HG03045 (cell line): ENCODE results near the gene TMEM184A.

ENCODE experiments used
- ATAC-seq: cut with Tn5 transposase; IDR thresholded peaks from one replicate; pipeline ENCODE4 v1.9.1; 2021; ENCODE audit warnings: mild to moderate bottlenecking, moderate library complexity; ENCODE audit not compliant: unreplicated experiment

Gene TMEM184A

DNA sequence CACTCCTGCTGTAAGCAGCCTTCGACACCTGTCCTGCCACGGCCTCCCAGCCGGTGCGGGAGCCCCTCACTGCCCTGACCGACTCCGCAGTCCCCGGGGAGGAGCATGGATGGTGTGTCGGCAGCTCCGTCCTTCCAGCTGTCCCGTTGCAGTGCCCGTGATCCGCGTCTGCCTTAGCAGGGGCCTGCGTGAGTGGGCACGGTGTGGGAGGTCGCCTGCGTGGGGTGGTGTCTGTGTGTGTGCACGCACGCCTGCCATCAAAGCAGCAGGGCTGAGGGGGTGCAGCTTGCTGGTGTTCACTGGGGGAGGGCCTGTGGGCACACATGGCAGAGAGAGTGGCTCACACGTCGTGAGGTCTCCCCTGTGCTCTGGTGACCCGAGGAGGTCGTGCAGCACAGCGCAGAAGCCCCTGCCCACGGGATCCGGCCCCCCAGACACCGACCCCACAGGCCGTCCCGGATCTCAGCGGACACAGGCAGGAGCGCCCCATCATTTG, 15.2 kb downstream of the TMEM184A start:
- no peak for ATAC-seq

DNA sequence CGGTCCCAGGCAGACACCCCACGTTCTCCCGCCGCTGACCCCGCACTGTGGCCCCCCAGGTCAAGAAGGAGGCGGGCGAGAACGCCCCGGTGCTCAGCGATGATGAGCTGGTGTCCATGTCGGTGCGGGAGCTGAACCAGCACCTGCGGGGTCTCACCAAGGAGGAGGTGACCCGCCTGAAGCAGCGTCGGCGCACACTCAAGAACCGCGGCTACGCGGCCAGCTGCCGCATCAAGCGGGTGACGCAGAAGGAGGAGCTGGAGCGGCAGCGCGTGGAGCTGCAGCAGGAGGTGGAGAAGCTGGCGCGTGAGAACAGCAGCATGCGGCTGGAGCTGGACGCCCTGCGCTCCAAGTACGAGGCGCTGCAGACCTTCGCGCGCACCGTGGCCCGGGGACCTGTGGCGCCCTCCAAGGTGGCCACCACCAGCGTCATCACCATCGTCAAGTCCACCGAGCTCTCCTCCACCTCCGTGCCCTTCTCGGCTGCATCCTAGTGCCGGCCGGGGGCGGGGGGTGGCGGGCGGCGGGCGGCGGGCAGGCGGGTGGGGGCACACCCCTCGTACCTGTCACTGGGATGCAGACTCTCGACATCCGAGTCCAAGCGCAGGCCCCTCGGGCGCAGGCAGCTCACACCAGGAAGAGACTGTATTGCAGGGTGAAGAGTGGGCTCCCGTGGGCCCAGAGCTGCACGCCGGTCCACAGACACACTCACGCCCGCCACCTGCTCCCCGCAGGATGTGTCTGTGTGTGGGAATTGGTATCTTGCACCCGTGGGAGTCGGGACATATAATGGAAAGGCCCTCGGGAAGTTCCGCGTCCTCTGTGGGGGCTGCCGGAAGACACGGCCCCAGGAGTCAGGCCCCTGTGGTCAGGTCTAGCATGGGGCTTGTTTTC, 15.9 kb downstream of the TMEM184A start:
- ATAC-seq, result no peak

DNA sequence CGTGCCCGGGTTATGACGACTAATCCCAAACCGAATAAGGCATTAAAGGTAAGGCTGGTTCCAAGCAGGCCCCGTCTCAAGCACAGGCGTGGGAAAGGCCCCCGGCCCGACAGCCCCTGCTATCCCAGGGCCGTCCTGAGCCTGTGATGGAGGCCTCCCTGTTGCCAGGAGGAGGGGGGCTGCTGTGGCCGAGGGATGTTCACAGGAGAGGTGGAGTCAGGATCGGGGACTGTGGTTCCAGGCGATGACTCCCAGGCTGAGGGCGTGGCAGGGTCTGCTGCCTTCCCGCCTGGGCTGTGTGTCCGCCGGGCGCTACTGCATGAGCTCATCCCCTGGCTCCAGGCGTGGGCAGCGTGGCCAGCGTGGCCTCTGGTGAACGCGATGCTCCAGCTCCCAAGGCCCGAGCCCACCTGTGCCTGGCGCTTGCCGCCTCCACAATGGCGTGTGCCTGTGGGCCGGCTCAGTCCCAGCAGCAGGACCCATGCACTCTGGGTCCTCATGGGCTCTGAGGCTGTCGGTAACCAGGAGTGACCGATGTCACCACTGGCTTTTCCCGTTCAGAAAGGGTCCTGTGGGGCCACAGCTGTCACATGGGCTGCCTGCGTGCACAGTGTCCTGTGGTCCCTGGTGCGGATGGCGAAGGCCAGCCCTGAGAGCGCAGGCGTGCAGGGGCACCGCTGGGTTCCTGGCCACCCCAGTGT, 16.7 kb downstream of the TMEM184A start:
- no peak for ATAC-seq

DNA sequence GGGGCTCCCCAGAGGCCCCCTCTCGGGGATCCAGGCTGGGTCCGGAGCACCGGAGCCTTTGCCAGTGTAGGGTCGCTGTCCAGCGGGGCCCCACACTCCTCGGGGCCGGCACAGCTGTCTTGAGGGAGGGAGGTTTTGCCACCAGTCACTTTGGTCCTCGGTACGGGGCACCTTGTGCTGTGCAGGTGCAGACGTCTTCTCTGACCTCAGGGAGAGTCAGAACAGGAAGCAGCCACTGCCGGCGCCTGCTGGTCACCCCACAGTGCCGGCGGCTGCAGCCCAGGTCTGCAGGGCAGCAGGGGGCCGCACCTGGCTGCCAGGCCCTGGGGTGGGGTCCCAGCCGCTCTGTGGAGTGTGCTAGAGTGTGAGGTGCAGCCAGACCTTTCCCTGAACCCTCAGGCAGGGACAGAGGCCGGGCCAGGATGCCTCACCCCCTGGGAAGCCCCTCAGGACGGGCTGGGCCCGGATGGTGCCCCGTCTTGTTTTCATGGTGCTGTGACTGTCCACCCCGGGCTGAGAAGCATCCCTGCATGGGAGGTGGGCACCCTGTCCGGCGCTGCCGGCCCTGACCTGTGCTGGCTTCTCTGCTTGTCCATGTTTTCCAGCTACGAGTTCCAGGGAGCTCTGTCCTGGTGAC, 17.3 kb downstream of the TMEM184A start:
- no peak for ATAC-seq

DNA sequence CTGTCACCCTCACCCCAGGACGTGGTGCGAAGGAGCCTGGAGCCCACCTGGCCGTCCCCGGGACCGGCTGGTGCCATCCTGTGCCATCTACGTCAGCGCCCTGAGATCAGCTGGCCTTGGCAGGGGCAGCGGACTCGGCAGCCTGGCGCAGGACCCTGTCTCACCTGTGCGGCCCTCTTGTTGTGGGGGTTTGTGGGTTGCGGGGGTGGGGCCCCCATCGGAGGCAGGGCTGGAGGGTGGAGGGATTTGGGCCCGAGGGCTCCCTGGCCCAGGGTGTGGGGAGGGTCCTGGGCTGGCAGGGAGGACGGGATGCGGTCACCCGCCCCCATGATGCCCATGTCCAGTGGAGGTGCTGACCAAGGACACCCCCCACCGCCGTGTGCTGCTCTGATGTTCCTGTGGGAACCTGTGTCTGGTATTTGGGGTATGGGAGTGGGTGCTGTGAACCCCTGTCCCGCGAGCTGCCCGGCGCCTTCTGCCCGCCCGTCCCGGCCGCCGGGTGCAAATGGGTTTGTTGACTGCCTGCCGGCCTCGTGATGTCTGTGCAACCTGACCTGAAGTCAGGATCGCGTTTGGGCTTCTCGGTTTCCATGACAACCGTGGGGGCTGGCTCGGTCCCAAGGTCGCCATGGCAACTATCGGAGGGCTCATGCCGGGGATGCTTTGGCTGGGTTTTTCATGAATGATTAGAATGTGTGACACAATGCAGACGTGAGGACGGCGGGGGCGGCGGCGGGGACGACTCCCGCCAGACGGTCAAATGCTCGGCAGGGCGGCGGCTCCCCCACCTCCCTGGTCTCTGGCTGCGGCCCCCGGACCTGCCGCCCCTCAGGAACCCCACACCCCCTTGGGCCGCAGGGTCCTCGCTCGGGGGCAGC, 18.2 kb downstream of the TMEM184A start:
- no peak for ATAC-seq

DNA sequence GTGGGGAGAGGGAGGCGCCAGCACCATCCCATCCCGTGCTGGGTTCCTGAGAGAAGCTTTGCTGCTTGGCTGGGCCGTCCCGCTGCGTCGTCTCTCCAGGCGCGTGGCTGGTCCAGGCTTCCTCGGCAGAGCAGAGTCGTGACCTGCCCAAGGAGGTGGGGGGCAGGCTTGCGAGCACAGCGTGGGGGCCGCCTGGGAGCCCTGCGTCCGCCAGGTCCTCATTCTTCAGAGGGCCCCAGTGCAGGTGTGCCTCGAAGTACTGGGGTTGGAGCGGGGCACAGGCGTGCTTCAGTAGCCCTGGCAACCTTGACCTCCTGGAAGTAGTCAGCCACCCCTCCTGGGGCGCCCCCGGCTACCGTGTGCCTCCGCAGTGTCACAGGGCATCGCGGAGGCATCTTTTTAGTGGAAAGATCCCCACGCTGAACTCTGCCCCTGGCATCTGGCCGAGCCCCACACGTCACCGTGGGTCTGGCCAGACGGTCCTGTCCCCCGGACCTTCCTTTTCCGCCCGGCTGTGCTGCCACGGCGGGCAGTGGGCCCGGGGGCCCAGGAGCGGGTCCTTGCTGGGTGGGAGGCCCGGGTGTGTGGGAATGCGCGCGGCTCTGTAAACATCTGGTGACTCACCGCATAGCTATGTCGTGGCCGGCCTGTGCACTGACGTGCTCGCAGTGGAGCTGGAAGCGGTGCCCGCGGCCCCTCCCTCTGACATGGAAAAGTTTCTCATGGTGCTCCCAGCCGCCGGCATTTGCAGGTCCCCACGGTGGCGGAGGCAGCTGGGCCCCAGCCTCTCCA, 19.1 kb downstream of the TMEM184A start:
- ATAC-seq, result no peak

DNA sequence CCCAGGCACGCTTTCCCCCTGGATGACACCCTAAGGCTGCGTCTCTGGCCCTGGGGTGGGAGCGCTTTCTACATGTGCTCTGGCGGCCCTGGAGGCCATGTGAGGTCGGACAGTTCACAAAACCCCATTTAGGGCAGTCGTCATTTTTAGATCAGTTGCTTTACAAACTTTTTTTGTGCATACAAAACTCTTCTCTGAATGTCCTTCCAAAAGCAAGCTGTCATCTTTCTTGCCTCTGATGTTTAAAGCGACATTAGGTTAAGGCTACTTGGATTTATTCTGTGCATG, 19.6 kb downstream of the TMEM184A start:
- ATAC-seq, result no peak

DNA sequence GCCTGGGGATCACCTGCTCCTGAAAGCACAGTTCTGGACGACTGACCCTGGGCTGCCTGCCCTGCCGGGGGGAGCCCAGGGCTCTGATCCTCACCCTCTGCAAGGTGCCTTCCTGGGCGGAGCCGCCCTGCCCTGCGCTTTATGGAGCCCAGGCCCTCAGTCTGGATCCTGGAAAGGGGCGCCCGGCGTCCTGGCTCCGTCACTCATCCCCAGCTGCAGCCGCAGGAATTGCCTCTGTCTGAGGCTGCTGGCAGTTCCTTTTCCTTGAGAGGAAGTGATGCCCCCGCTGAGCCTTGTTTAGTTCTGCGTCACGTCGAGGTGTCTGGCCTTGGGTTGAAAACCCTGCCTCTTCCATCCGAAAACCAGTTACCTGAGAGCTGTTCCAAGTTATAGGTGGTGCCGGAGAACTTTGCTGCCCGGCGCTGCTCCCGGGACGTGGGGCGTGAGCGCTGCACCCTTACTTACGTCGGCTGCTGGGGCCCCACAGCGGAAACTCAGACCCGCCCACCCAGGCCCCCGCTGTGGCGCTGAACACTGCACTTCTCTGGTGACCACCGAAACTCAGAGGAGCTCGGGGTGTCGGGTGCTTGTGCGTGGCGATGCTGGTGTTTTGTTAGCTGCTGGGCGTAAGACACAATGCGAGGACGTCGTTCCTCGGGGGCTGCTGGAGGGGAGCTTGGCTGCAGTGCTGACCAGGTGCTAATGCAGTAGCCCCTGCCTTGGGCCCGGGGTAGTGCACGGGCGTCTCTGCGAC, 20.1 kb downstream of the TMEM184A start:
- no peak for ATAC-seq

DNA sequence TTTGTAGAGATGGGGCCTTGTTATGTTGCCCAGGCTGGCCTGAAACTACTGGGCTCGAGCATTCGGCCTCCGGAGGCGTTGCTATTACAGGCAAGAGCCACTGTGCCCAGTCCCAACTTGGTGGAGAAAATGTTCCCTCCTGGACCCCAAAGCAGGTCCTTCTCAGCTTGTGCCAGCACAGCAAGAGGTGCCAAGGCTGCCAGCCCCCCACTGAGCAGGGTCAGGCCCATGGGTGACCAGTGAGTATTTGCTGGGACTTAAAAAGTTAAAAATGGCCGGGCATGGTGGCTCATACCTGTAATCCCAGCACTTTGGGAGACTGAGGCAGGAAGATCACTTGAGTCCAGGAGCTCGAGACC, 20.9 kb downstream of the TMEM184A start:
- no peak for ATAC-seq

DNA sequence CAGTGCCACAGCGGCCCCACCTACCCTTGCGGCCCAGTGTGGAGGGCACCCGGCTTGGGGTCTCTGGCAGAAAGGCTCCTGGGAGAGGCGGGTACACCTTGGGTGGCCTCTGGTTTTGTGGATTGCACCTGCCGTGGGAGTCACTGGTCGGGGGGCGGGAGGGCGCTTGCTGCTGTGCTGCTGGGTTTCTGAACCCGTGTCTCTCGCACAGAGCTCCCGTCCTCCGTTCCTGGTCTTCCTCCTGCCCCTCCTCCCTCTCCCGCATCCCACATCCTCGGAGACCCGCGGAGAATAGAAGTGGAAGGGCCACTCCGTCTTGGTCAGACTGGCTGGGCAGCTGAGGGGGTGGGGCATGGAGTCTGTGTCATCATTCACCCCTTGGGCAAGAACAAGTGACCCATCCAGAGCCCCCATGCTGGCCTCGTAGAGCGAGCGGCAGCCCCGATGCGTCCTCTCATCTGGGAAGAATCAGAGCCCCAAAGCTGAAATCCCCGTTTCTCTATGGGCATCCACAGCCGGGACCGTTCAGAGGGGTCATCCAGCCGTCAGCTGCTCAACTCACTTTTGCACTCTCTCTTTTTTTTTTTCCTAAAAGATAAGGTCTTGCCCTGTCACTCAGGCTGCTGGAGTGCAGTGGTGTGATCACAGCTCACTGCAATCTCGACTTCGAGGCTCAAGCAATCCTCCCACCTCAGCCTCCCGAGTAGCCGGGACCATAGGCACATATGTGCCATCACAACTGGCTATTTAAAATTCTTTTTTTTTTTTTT, 21.5 kb downstream of the TMEM184A start:
- no peak for ATAC-seq

DNA sequence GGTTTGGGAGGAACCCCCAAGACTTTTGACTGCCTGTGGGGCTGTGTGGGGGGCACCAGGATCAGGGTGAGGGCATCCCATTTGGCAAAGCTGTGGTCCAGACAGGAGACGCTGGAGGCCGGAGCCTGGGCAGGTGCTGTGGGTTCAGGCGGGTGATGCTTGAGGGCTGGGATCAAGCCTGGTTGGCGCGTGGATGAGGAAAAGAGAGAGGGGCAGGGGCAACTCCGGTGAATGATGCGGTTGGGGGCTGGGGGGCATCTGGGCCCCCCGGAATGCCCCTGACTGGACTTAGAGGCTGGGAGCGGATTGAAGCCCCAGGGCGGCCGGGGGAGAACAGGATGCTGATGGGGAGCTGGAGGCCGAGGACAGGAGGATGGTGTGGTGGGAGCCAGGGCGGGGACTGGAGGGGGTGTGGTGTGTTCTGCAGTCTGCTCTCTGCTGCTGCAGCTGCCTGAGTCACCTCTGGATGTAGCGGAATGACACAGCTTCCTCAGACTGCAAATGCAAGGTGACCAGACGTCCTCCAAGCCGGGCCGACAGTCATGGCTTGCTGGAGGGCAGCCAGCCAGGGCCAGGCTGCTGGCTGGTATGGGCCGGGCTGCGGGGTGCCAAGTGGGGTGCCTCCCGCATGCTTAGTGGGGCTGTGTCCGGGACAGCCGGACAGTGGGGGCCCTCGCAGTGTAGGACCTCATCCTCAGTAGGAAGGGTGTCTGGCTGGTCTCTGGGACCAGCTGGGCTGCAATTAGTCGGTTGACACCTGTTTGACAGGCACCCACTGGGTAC, 22.3 kb downstream of the TMEM184A start:
- no peak for ATAC-seq

DNA sequence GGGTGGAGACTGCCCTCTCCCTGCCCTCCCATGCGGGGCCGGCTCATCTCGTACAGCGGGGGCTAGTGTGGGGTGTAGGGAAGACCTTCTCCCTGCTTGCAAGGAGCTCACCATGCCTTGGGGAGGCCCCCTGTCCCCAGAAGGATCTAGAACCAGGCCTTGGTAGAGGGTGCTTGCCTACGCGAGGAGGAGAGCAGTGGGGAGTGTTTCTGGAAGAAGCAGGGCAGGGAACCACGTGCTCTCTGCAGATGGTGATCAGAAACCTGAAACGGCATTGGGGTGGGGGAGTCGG, 22.8 kb downstream of the TMEM184A start:
- no peak for ATAC-seq

DNA sequence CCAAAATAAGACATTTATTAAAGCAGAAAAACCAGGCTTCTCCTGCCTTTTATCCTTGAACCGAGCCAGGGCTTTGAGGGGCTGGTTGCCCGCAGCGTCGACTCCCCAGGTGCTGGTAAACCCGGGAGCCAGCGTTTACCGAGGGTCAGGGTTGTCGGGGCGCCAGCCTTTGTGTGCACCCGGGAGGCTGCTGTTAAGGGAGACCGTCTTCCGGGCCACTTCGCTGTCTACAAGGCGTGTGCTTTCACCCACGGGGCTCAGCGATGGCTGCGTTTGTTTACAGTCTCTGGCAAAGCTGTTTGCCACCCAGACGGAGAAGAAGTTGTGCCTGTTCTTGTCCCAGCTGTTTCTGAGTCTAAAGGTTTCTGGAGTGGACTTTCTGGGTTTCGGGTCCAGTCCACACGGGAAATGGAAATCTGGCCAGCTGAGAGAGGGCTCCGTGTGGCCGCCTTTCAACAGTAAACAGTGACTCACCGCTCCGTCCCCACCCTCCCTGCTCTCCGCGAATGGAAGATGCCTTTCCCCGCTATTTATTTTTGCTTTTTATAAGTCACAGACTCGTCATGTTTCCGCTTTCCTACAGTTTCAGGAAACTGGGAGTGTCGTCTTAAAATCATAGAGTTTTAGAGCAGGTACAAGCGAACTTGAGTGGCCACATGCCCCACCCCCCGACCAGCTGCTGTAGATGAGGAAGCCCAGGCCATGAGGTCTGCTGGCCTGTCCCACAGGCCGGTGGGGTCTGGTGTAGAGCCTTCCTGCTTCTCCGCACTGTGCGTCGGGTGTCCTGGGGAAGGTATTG, 23.4 kb downstream of the TMEM184A start:
- ATAC-seq, result no peak

DNA sequence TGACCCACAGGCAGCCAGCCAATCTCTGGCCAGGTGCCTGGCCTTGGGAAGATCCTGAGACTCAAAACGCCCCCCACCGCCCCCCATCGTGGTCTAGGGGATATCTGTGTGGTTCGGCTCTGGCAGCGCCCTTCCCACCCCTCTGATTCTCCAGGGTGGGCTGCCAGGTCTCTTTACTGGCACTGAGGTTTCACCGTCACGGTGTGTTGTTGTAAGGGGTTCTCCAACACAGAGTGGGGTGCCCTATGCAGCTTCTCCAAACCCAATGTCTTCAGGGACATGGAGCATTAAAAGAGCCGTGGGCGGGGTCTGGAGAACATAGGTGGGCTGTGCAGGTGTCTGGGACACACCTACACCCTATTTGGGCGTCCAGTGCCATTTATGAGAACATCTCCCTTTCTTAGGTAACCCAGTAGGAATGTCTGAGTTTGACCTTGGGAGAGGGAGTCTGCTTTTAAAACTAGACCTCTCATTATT, 24.0 kb downstream of the TMEM184A start:
- no peak for ATAC-seq

DNA sequence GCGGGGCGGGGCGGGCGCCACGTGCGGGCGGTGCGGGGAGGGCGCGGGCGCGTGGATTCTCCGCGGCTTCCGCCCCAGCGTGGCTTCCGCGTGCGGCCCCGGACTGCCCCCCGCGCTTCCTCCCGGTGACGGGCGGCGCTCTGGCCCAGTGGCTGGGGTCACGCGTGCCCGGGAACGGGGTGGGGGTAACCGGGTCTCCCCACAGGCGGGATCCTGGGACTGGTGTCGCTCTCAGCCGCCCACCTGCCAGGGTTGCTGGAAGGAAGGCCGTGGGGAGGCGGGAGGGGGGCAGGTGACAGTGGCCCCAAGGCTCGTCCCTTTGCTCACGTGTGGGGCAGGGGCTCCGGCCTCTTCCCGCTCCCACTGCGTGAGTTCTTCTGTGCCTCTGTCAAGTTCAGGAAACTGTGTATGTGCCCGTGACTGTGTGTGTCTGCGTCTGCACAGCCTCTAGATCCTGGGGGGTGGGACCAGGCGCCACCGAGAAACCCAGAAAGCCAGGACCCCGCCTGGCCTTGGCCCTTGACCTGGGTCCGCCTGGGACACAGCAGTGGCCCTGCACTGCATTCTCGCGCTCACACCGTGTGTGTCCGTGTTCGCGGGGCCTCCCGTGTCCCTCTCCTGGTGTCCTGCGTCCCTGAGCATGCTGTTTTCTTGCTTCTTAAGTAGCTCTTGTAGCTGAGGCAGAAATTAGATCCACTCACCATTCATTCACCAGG, 24.6 kb downstream of the TMEM184A start:
- peak; percentile 6 for ATAC-seq

DNA sequence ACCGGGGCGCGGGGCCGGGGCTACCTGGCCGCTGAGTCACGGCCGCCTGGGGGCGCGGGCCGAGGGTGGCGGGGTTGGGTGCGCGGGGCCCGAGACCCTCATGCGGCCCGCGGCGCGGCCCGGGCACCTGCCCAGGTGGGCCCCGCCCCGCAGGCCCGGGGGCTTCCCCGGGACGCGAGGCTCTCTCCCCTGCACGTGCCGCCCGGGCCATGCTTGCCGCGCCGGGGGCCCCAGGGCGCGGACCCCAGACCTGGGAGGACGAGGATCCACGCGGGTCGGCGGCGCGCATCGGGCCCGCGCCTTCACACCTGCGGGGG, 25.1 kb downstream of the TMEM184A start:
- ATAC-seq, result peak; percentile 23
